ENCODE results near the gene C2CD2. TPM values are rescaled to one million over a fixed set of nuclear protein-coding genes. Genes with fewer than 3 reads are reported as not detected.

C2CD2 gene
- total and polyA plus RNA-seq, 8 donors: 18.3 to 24.1 (median 19.6) TPM

DNA sequence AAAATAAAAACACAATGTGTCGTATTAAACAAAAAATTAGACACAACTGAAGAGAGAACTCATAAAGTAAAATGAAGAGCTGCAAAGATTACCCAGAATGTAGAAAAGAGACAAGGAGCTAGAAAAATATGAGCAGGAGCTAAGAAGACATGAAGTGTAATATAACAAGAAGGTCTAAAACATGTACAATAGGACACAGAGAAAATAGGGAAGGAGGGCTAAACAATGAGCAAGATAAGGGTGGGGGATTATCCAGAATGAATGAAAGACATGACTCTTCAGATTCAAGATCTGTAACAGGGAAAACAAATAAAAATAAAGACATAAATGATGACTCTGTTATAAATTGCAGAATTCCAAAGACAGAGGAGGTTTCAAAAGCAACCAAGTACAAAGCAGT lies 112.9 kb downstream of the C2CD2 start:
- H3K4me3 ChIP-seq: no peak overlapping the region
- no peak for DNase-seq
- peaks cover 0 to 42% of the 10 kb centered on the region in 2 donors for H3K36me3 ChIP-seq
- no peak overlapping the region for H3K27ac ChIP-seq
- H3K9me3 ChIP-seq: peaks cover 0 to 11% of the 10 kb centered on the region in 2 donors
- ATAC-seq: no peak
- H3K27me3 ChIP-seq: no peaks in the 10 kb centered on the region
- intact Hi-C loops (cut with DNase I): no loop called here
- no peaks in the 10 kb centered on the region for H3K4me1 ChIP-seq
- no peak for TF ChIP-seq CTCF (IDR thresholded peaks at IDR 0.05)

GRCh38 chr21:41839387-41840000 lies 114.3 kb downstream of the C2CD2 start:
- H3K9me3 ChIP-seq: peaks cover 0 to 11% of the 10 kb centered on the region in 2 donors
- ATAC-seq (no peak), DNase-seq (peak in 1 of 4 donors; percentile 10)
- intact Hi-C loops (cut with DNase I): no loop called here
- peaks cover 0 to 53% of the 10 kb centered on the region in 2 donors for H3K36me3 ChIP-seq
- no peak overlapping the region for H3K4me3 ChIP-seq
- no peak overlapping the region for H3K27ac ChIP-seq
- no peaks in the 10 kb centered on the region for H3K27me3 ChIP-seq
- no peaks in the 10 kb centered on the region for H3K4me1 ChIP-seq
- TF ChIP-seq CTCF (IDR thresholded peaks at IDR 0.05): no peak

GRCh38 chr21:41837756-41838297 lies 116.0 kb downstream of the C2CD2 start:
- H3K4me1 ChIP-seq: no peaks in the 10 kb centered on the region
- no peak overlapping the region for H3K27ac ChIP-seq
- DNase-seq: no peak
- TF ChIP-seq CTCF (IDR thresholded peaks at IDR 0.05): no peak
- H3K27me3 ChIP-seq: no peaks in the 10 kb centered on the region
- H3K4me3 ChIP-seq: no peak overlapping the region
- intact Hi-C loops (cut with DNase I): no loop called here
- peaks cover 0 to 58% of the 10 kb centered on the region in 2 donors for H3K36me3 ChIP-seq
- no peak for ATAC-seq
- peaks cover 0 to 11% of the 10 kb centered on the region in 2 donors for H3K9me3 ChIP-seq

GRCh38 chr21:41836166-41837015 lies 117.4 kb downstream of the C2CD2 start:
- no peaks in the 10 kb centered on the region for H3K4me1 ChIP-seq

More at GRCh38 chr21:41836166-41837015, 117.4 kb downstream of the C2CD2 start:
- Histone ChIP-seq H3K27me3 (no peaks in the 10 kb centered on the region), H3K4me3 (no peak overlapping the region), H3K36me3 (peaks cover 0 to 58% of the 10 kb centered on the region in 2 donors), H3K9me3 (peaks cover 0 to 11% of the 10 kb centered on the region in 2 donors), H3K27ac (no peak overlapping the region)
- DNase-seq: peak in 1 of 4 donors; percentile 19
- TF ChIP-seq CTCF (IDR thresholded peaks at IDR 0.05): no peak
- no peak for ATAC-seq
- intact Hi-C loops (cut with DNase I): no loop called here
